Measurements from ENCODE around the gene CSF2. TPM values are rescaled to one million over a fixed set of nuclear protein-coding genes. Genes with fewer than 3 reads are reported as not detected.

The CSF2 gene
- total and polyA plus RNA-seq, 2 donors (not counting 1 experiment from before 2014, with no cell fraction given), result not detected

- WGBS (ENCODE audit: insufficient coverage), result 95% methylated on average over 4 of the region's 4 CpGs
- Histone ChIP-seq H2AFZ (ENCODE audit: insufficient read depth, low read depth, low read length, poor library complexity, severe bottlenecking) (no peak overlapping the region), H3K27ac (ENCODE audit: low read length in 2 of 2) (no peak overlapping the region), H3K27me3 (replicated peaks in 1 of 4; ENCODE audit: control extremely low read depth in 1 of 4, control insufficient read depth in 3 of 4, insufficient read depth in 4 of 4, low read length in 3 of 4) (no peaks in the 10 kb centered on the region), H3K9me3 (ENCODE audit: control extremely low read depth in 1 of 3, control insufficient read depth in 2 of 3, insufficient read depth in 1 of 3, low read length in 2 of 3) (no peaks in the 10 kb centered on the region), H3K9ac (ENCODE audit: low read length) (no peak overlapping the region), H4K20me1 (ENCODE audit: control insufficient read depth, insufficient read depth, low read length, poor library complexity, severe bottlenecking) (no peaks in the 10 kb centered on the region), H3K4me3 (ENCODE audit: control extremely low read depth in 1 of 5, extremely low read depth in 1 of 5, insufficient read depth in 1 of 5, low read depth in 2 of 5, low read length in 4 of 5) (no peak overlapping the region), H3K36me3 (replicated peaks in 1 of 2; ENCODE audit: control extremely low read depth in 1 of 2, control insufficient read depth in 1 of 2, extremely low read depth in 1 of 2, insufficient read depth in 2 of 2, low read length in 1 of 2) (no peaks in the 10 kb centered on the region), H3K4me1 (ENCODE audit: control insufficient read depth in 2 of 2, insufficient read depth in 2 of 2, low read length in 2 of 2) (no peaks in the 10 kb centered on the region), H3K79me2 (ENCODE audit: control insufficient read depth, insufficient read depth, low read length) (no peaks in the 10 kb centered on the region), H3K4me2 (replicated peaks; ENCODE audit: low read depth, low read length, poor library complexity, severe bottlenecking) (no peak overlapping the region)
- CTCF ChIA-PET, result interaction anchor here (2.1 kb wide), 1 partner anchor 23 kb away, joined by 5 read pairs; no protein-coding TSS in a partner anchor
- POLR2A ChIA-PET, result no interaction called here
- no peaks in the 10 kb centered on the region for H3K27me3 Mint-ChIP-seq
- no peak overlapping the region for H3K4me3 Mint-ChIP-seq
- H3K9me3 Mint-ChIP-seq (ENCODE audit: insufficient read depth), result no peaks in the 10 kb centered on the region
- no peak for ATAC-seq (ENCODE audit: low read depth)
- no peak for TF ChIP-seq EZH2 (IDR thresholded peaks at IDR 0.05; ENCODE audit: borderline replicate concordance, insufficient read depth, low read depth, low read length, poor library complexity, severe bottlenecking)
- no peak for TF ChIP-seq CTCF (IDR thresholded peaks at IDR 0.05)
- DNase-seq, result no peak
- H3K27ac Mint-ChIP-seq, result no peak overlapping the region
- H3K4me1 Mint-ChIP-seq, result no peaks in the 10 kb centered on the region
- intact Hi-C loops (cut with micrococcal nuclease), result no loop called here
Measured at GRCh38 chr5:132085686-132086085, 12.1 kb downstream of the CSF2 start.

GRCh38 chr5:132086277-132086794 is 12.7 kb downstream of the CSF2 start:
- no peak overlapping the region for H3K27ac ChIP-seq (ENCODE audit: low read length in 2 of 2)
- CTCF ChIA-PET, result interaction anchor here (2.1 kb wide), 1 partner anchor 23 kb away, joined by 5 read pairs; no protein-coding TSS in a partner anchor
- no peaks in the 10 kb centered on the region for H3K4me1 ChIP-seq (ENCODE audit: control insufficient read depth in 2 of 2, insufficient read depth in 2 of 2, low read length in 2 of 2)
- no peaks in the 10 kb centered on the region for H3K79me2 ChIP-seq (ENCODE audit: control insufficient read depth, insufficient read depth, low read length)
- no peaks in the 10 kb centered on the region for H4K20me1 ChIP-seq (ENCODE audit: control insufficient read depth, insufficient read depth, low read length, poor library complexity, severe bottlenecking)
- H2AFZ ChIP-seq (ENCODE audit: insufficient read depth, low read depth, low read length, poor library complexity, severe bottlenecking), result no peak overlapping the region
- Mint-ChIP-seq H3K27me3 (no peaks in the 10 kb centered on the region), H3K4me3 (no peak overlapping the region), H3K4me1 (no peaks in the 10 kb centered on the region), H3K9me3 (ENCODE audit: insufficient read depth) (no peaks in the 10 kb centered on the region), H3K27ac (no peak overlapping the region)
- no peak for TF ChIP-seq EZH2 (IDR thresholded peaks at IDR 0.05; ENCODE audit: borderline replicate concordance, insufficient read depth, low read depth, low read length, poor library complexity, severe bottlenecking)
- no peak for DNase-seq
- intact Hi-C loops (cut with micrococcal nuclease), result no loop called here
- H3K9ac ChIP-seq (ENCODE audit: low read length), result no peak overlapping the region
- H3K4me2 ChIP-seq (replicated peaks; ENCODE audit: low read depth, low read length, poor library complexity, severe bottlenecking), result no peak overlapping the region
- POLR2A ChIA-PET, result no interaction called here
- 92% methylated on average over 2 of the region's 2 CpGs for WGBS (ENCODE audit: insufficient coverage)
- H3K36me3 ChIP-seq (replicated peaks in 1 of 2; ENCODE audit: control extremely low read depth in 1 of 2, control insufficient read depth in 1 of 2, extremely low read depth in 1 of 2, insufficient read depth in 2 of 2, low read length in 1 of 2), result no peaks in the 10 kb centered on the region
- ATAC-seq (ENCODE audit: low read depth), result no peak
- H3K9me3 ChIP-seq (ENCODE audit: control extremely low read depth in 1 of 3, control insufficient read depth in 2 of 3, insufficient read depth in 1 of 3, low read length in 2 of 3), result no peaks in the 10 kb centered on the region
- no peak overlapping the region for H3K4me3 ChIP-seq (ENCODE audit: control extremely low read depth in 1 of 5, extremely low read depth in 1 of 5, insufficient read depth in 1 of 5, low read depth in 2 of 5, low read length in 4 of 5)
- no peaks in the 10 kb centered on the region for H3K27me3 ChIP-seq (replicated peaks in 1 of 4; ENCODE audit: control extremely low read depth in 1 of 4, control insufficient read depth in 3 of 4, insufficient read depth in 4 of 4, low read length in 3 of 4)

Data from B cell (primary cell).